Osteoblast (primary cell): ENCODE results near the gene KCMF1. TPM values are rescaled to one million over a fixed set of nuclear protein-coding genes. Genes with fewer than 3 reads are reported as not detected.

Source experiments
- DNase-seq: peaks from one replicate; pipeline ENCODE4 v3.0.0; 2011; ENCODE audit warnings: low spot score, mixed read lengths; ENCODE audit not compliant: insufficient read length; ENCODE audit errors: missing footprints
- H2AFZ ChIP-seq: 2 replicates; pipeline ENCODE4 v1.6.0; 2011; ENCODE audit warnings: mild to moderate bottlenecking, low read length
- H3K27ac ChIP-seq: 2 replicates; pipeline ENCODE4 v1.5.1; 2011; ENCODE audit warnings: mild to moderate bottlenecking, low read depth, low read length, moderate library complexity
- H3K27me3 ChIP-seq: 2 replicates; pipeline ENCODE4 v1.6.0; 2012; ENCODE audit warnings: mild to moderate bottlenecking, control low read depth, inconsistent platforms, low read length, moderate library complexity; ENCODE audit not compliant: insufficient read depth
- H3K36me3 ChIP-seq: 2 replicates; pipeline ENCODE4 v1.5.1; 2011; ENCODE audit warnings: mild to moderate bottlenecking, low read length, control low read depth, moderate library complexity; ENCODE audit not compliant: insufficient read depth
- H3K4me1 ChIP-seq: 2 replicates; pipeline ENCODE4 v1.5.1; 2011; ENCODE audit warnings: mild to moderate bottlenecking, low read length, control low read depth, moderate library complexity; ENCODE audit not compliant: insufficient read depth
- H3K4me2 ChIP-seq: 2 replicates; pipeline ENCODE4 v1.6.0; 2011; ENCODE audit warnings: mild to moderate bottlenecking, low read length; ENCODE audit not compliant: insufficient read depth
- H3K4me3 ChIP-seq: fragments of 200-600 bp; sonication (generic); 3 replicates; pipeline ENCODE4 v1.5.1; 2012; ENCODE audit warnings: mild to moderate bottlenecking, low read length, inconsistent platforms; ENCODE audit not compliant: insufficient read depth
- H3K79me2 ChIP-seq: 2 replicates; pipeline ENCODE4 v1.6.0; 2012; ENCODE audit warnings: mild to moderate bottlenecking, low read length, control low read depth, inconsistent platforms; ENCODE audit not compliant: insufficient read depth
- H3K9me3 ChIP-seq: 2 replicates; pipeline ENCODE4 v1.5.1; 2011; ENCODE audit warnings: low read depth, low read length, control low read depth
- H4K20me1 ChIP-seq: 2 replicates; pipeline ENCODE4 v1.6.0; 2012; ENCODE audit warnings: mild to moderate bottlenecking, low read length, control low read depth; ENCODE audit not compliant: insufficient read depth
- CTCF ChIP-seq: IDR thresholded peaks from 2 replicates; pipeline ENCODE4 v1.5.1; 2011; ENCODE audit warnings: mild to moderate bottlenecking, low read depth, low read length, moderate library complexity; ENCODE audit errors: extremely low read depth
- total RNA-seq: library from RNA; depleted of rRNA; stranded (reverse); fragments of >200 nt; gene quantifications from 2 replicates; pipeline ENCODE4 v1.2.3, GENCODE V29; 2012

KCMF1 gene
- total RNA-seq, 1 donor, result 74.2 TPM

GRCh38 chr2:85066006-85066740, 95.2 kb downstream of the KCMF1 start:
- H3K9me3 ChIP-seq, result no peaks in the 10 kb centered on the region
- H3K4me2 ChIP-seq, result peak overlapping the region; percentile 86
- H3K36me3 ChIP-seq, result no peaks in the 10 kb centered on the region
- no peak for DNase-seq
- H3K4me3 ChIP-seq, result no peak overlapping the region
- no peak overlapping the region for H2AFZ ChIP-seq
- H3K4me1 ChIP-seq, result peaks cover 8% of the 10 kb centered on the region
- H3K27ac ChIP-seq, result no peak overlapping the region
- peaks cover 29% of the 10 kb centered on the region for H3K27me3 ChIP-seq
- H4K20me1 ChIP-seq, result no peaks in the 10 kb centered on the region
- no peak for TF ChIP-seq CTCF
- H3K79me2 ChIP-seq, result no peaks in the 10 kb centered on the region

- Histone ChIP-seq H3K9me3 (no peaks in the 10 kb centered on the region), H3K4me2 (peak overlapping the region; percentile 86), H3K27ac (no peak overlapping the region), H4K20me1 (no peaks in the 10 kb centered on the region), H3K27me3 (peaks cover 22% of the 10 kb centered on the region), H3K79me2 (no peaks in the 10 kb centered on the region), H3K4me3 (peak overlapping the region; percentile 56), H3K4me1 (peaks cover 8% of the 10 kb centered on the region), H2AFZ (peak overlapping the region; percentile 83), H3K36me3 (no peaks in the 10 kb centered on the region)
- peak; percentile 82 for DNase-seq
- TF ChIP-seq CTCF, result peak; percentile 92
These were observed 96.0 kb downstream of the KCMF1 start for GRCh38 chr2:85066874-85067351.

- Histone ChIP-seq H3K27ac (no peak overlapping the region), H2AFZ (no peak overlapping the region), H3K4me1 (peaks cover 8% of the 10 kb centered on the region), H3K36me3 (no peaks in the 10 kb centered on the region), H3K79me2 (no peaks in the 10 kb centered on the region), H3K9me3 (no peaks in the 10 kb centered on the region), H3K4me2 (no peak overlapping the region), H4K20me1 (no peaks in the 10 kb centered on the region), H3K27me3 (peaks cover 17% of the 10 kb centered on the region), H3K4me3 (no peak overlapping the region)
- DNase-seq, result peak; percentile 39
- no peak for TF ChIP-seq CTCF
These were observed 100.1 kb downstream of the KCMF1 start for GRCh38 chr2:85071096-85071495.

- DNase-seq, result no peak
- Histone ChIP-seq H3K9me3 (no peaks in the 10 kb centered on the region), H3K27me3 (peaks cover 16% of the 10 kb centered on the region), H3K36me3 (no peaks in the 10 kb centered on the region), H3K4me1 (no peaks in the 10 kb centered on the region), H3K79me2 (no peaks in the 10 kb centered on the region), H3K4me2 (no peak overlapping the region), H3K4me3 (no peak overlapping the region), H3K27ac (no peak overlapping the region), H2AFZ (no peak overlapping the region), H4K20me1 (no peaks in the 10 kb centered on the region)
- no peak for TF ChIP-seq CTCF
These were observed 102.1 kb downstream of the KCMF1 start for GRCh38 chr2:85073033-85073432.
